PC-3 (cell line): ENCODE data around the gene ZSWIM8. TPM values are rescaled to one million over a fixed set of nuclear protein-coding genes. Genes with fewer than 3 reads are reported as not detected.

Experiments used
- ATAC-seq: fragments of 200-7000 bp; cut with Tn5 transposase; 2 replicates; pipeline ENCODE4 v1.9.1; 2020; ENCODE audit warnings: mild to moderate bottlenecking, moderate library complexity
- BruUV-seq: library from RNA; stranded (reverse); fragments of 400-500 nt; replicated peaks from 2 replicates; lab custom pipeline; 2021; lab: Mats Ljungman, UMichigan
- CTCF ChIA-PET: fragments of 300-600 bp; sonication (Branson Sonifier 250); formaldehyde crosslinking; loops from one replicate; lab custom pipeline; 2022; ENCODE audit warnings: antibody characterized with exemption; lab: Charles Lee
- POLR2A ChIA-PET: fragments of 300-600 bp; sonication (Branson Sonifier 250); formaldehyde crosslinking; loops from one replicate; lab custom pipeline; 2022; ENCODE audit warnings: antibody characterized with exemption; ENCODE audit not compliant: unreplicated experiment; lab: Charles Lee
- DNase-seq: peaks from one replicate; pipeline ENCODE4 v3.0.0-alpha.2; 2015
- H2AFZ ChIP-seq: fragments of 300-600 bp; sonication (generic); 2 replicates; pipeline ENCODE4 v1.6.0; 2016; ENCODE audit warnings: antibody characterized with exemption, low read length
- H3F3A ChIP-seq: fragments of 300-600 bp; sonication (generic); one replicate; pipeline ENCODE4 v1.6.0; 2017; ENCODE audit warnings: antibody characterized with exemption, low read length, control low read depth, mild to moderate bottlenecking; ENCODE audit not compliant: unreplicated experiment
- H3K27ac ChIP-seq: fragments of 300-600 bp; sonication (generic); 2 replicates; pipeline ENCODE4 v1.5.1; 2016; ENCODE audit warnings: mild to moderate bottlenecking, low read length
- H3K27me3 ChIP-seq: fragments of 300-600 bp; sonication (generic); 2 replicates; pipeline ENCODE4 v1.6.1; 2016; ENCODE audit warnings: low read length, mixed read lengths
- H3K36me3 ChIP-seq: fragments of 300-600 bp; sonication (generic); 2 replicates; pipeline ENCODE4 v1.6.1; 2016; ENCODE audit warnings: low read depth, mixed run types, low read length, mixed read lengths
- H3K4me1 ChIP-seq: fragments of 300-600 bp; sonication (generic); 2 replicates; pipeline ENCODE4 v1.5.1; 2016; ENCODE audit warnings: low read length; ENCODE audit not compliant: insufficient read depth
- H3K4me2 ChIP-seq: fragments of 300-600 bp; sonication (generic); 2 replicates; pipeline ENCODE4 v1.6.0; 2016; ENCODE audit warnings: low read length
- H3K4me3 ChIP-seq: fragments of 300-600 bp; sonication (generic); 2 replicates; pipeline ENCODE4 v1.5.1; 2016; ENCODE audit warnings: mild to moderate bottlenecking, low read length, mixed read lengths
- H3K79me2 ChIP-seq: fragments of 300-600 bp; sonication (generic); 2 replicates; pipeline ENCODE4 v1.6.1; 2017; ENCODE audit warnings: low read length, mixed read lengths
- H3K9ac ChIP-seq: fragments of 300-600 bp; sonication (generic); 2 replicates; pipeline ENCODE4 v1.6.0; 2016; ENCODE audit warnings: mild to moderate bottlenecking, low read length
- H3K9me2 ChIP-seq: fragments of 300-600 bp; sonication (generic); replicated peaks from 2 replicates; pipeline ENCODE4 v1.6.1; 2016; ENCODE audit warnings: mixed run types, low read length, mixed read lengths
- H3K9me3 ChIP-seq: fragments of 300-600 bp; sonication (generic); 2 replicates; pipeline ENCODE4 v1.6.1; 2016; ENCODE audit warnings: low read length, mixed read lengths
- H4K20me1 ChIP-seq: fragments of 300-600 bp; sonication (generic); 2 replicates; pipeline ENCODE4 v1.6.1; 2016; ENCODE audit warnings: low read length, mixed read lengths
- CTCF ChIP-seq: fragments of 300-600 bp; sonication (generic); conservative IDR thresholded peaks from 2 replicates; pipeline ENCODE4 v1.5.1; 2017; ENCODE audit warnings: antibody characterized with exemption, low read depth, mild to moderate bottlenecking, low read length
- EZH2 ChIP-seq: fragments of 300-600 bp; sonication (generic); IDR thresholded peaks from one replicate; pipeline ENCODE4 v1.6.1; 2017; ENCODE audit warnings: antibody characterized with exemption, mild to moderate bottlenecking, low read length; ENCODE audit not compliant: unreplicated experiment
- EZH2phosphoT487 ChIP-seq: fragments of 300-600 bp; sonication (generic); IDR thresholded peaks from 2 replicates; pipeline ENCODE4 v1.6.1; 2018; ENCODE audit warnings: mild to moderate bottlenecking, antibody characterized with exemption, low read length, borderline replicate concordance
- intact Hi-C: fragments of 100-400 bp; cut with micrococcal nuclease; formaldehyde crosslinking; loops from 2 replicates; pipeline ENCODE4 v1.9.0; 2023
- total RNA-seq: library from RNA; depleted of rRNA; stranded (reverse); fragments of >200 nt; gene quantifications from 2 replicates; pipeline ENCODE4 v1.2.3, GENCODE V29; 2014

The ZSWIM8 gene
- total RNA-seq, 1 experiment from 2014 or later: 152 TPM

- peaks cover 3% of the 10 kb centered on the region; the same call in 1 of the 2 replicates for H4K20me1 ChIP-seq
- H3K4me3 ChIP-seq: no peak overlapping the region
- H3K27me3 ChIP-seq: no peaks in the 10 kb centered on the region
- no peak overlapping the region for H3K4me2 ChIP-seq
- BruUV-seq: no TSS peak
- DNase-seq (no peak), ATAC-seq (no peak)
- H3K9me2 ChIP-seq: no peaks in the 10 kb centered on the region
- H3K36me3 ChIP-seq: peaks cover 56% of the 10 kb centered on the region
- peaks cover 14% of the 10 kb centered on the region for H3F3A ChIP-seq
- TF ChIP-seq CTCF (no peak), EZH2 (no peak)
- intact Hi-C loops: no loop called here
- no peaks in the 10 kb centered on the region for H3K9me3 ChIP-seq
- H3K4me1 ChIP-seq: peaks cover 22% of the 10 kb centered on the region
- H3K27ac ChIP-seq: no peak overlapping the region
- H2AFZ ChIP-seq: no peak overlapping the region
- CTCF ChIA-PET: interaction anchor here (0.9 to 3.2 kb wide), 3 partner anchors 11 to 62 kb away, joined by 3 to 32 read pairs (median 3); partner anchors contain the start of gene CHCHD1
- POLR2A ChIA-PET: interaction anchor here (0.6 kb wide), 2 partner anchors 35 to 94 kb away, joined by 3 to 6 read pairs; no protein-coding TSS in a partner anchor
- H3K79me2 ChIP-seq: no peaks in the 10 kb centered on the region
- H3K9ac ChIP-seq: no peak overlapping the region
Measured at GRCh38 chr10:73816917-73817729, 31.7 kb downstream of the ZSWIM8 start.

GRCh38 chr10:73817826-73818225 is 32.4 kb downstream of the ZSWIM8 start:
- H3K4me3 ChIP-seq: no peak overlapping the region
- H3K9me2 ChIP-seq: no peaks in the 10 kb centered on the region
- ATAC-seq (no peak), DNase-seq (no peak)
- ChIA-PET POLR2A (no interaction called here), CTCF (interaction anchor here (0.6 to 3.2 kb wide), 2 partner anchors 19 to 62 kb away, joined by 3 to 32 read pairs; no protein-coding TSS in a partner anchor)
- TF ChIP-seq EZH2: no peak
- TF ChIP-seq EZH2phosphoT487: no peak
- no peak for TF ChIP-seq CTCF
- H3F3A ChIP-seq: peaks cover 8% of the 10 kb centered on the region
- H3K4me1 ChIP-seq: peaks cover 22% of the 10 kb centered on the region
- no peaks in the 10 kb centered on the region for H3K79me2 ChIP-seq
- no peaks in the 10 kb centered on the region for H3K9me3 ChIP-seq
- H3K27ac ChIP-seq: no peak overlapping the region
- peaks cover 3% of the 10 kb centered on the region; the same call in 1 of the 2 replicates for H4K20me1 ChIP-seq
- intact Hi-C loops: loop anchor here (2.0 kb wide), 2 partner anchors 31 to 61 kb away; no protein-coding TSS in a partner anchor
- no peaks in the 10 kb centered on the region for H3K27me3 ChIP-seq
- H3K4me2 ChIP-seq: no peak overlapping the region
- H3K36me3 ChIP-seq: peaks cover 56% of the 10 kb centered on the region
- H2AFZ ChIP-seq: no peak overlapping the region
- no TSS peak for BruUV-seq
- H3K9ac ChIP-seq: no peak overlapping the region
